Astrocyte of the spinal cord (primary cell): ENCODE measurements around the gene FOXE3.

Source experiments
- DNase-seq: peaks from one replicate; pipeline ENCODE4 v3.0.0; 2011; ENCODE audit warnings: low read depth, low spot score
- H3K4me3 ChIP-seq: 2 replicates; pipeline ENCODE4 v1.5.1; 2011; ENCODE audit warnings: low read depth, mild to moderate bottlenecking, low read length, moderate library complexity
- CTCF ChIP-seq: IDR thresholded peaks from 2 replicates; pipeline ENCODE4 v1.5.1; 2012; ENCODE audit warnings: low read depth, mild to moderate bottlenecking, low read length, inconsistent platforms
- in situ Hi-C: cut with HindIII; loops from 2 replicates; pipeline ENCODE4 v1.10.0; 2017; ENCODE audit warnings: low sequenced_read_pairs

The FOXE3 gene

DNA sequence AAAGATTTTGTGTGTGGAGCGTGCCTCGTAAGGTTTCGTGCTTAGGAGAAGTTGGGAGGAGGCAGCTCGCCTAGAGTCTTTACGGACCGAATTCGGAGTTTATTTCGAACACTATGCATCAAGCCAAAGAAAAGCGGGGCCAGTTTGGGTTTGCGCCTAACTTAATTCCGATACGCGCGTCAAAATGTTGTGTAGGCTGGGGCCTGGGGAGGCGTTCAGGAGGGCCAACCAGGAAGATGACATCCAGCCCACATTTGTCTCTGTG lies 28.1 kb downstream of the FOXE3 start:
- peak overlapping the region; percentile 10 for H3K4me3 ChIP-seq
- in situ Hi-C loops, result no loop called here
- DNase-seq, result no peak

DNA sequence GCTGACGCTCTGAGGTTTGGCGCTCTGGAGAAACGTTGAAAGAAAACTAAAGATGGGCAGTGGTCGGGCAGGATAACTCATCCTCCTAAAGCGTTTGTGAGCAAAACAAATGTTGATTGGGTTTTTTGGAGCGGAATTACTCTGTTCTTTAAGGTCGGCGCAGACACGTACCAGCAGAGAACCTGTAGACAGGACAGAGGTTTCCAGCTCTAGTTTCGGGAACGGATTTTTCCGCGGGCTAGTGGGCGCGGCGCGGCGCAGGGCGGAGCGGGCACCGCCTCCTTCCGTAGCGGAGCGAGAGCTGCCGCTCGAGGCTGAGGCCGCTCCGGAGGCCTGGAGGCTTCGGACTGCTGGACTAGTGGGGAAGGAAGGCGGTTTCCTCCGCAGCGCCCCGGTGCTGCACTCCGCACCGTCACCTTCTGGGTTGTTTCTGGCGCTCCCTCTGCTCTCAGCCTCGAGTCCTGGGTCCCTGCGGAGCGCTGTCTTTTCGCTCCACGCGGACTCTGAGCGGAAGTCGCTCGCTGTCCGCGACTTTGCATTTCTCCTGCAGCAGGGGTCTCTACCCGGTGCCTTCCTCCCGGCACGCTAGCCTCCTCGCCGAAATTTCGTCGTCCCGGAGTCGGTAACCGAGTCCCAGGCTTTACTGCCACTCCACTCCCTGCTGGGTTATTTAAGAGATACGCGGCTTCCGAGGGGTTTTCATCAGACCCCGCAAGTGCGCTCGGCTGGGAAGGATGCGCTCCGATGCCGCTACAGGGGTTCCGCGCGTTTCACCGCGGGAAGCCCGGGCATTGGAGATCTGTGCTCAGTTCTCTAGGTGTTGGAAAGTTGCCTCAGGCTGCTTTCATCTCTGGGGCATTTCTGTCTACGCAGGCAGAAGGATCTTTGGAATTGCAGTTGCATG lies 28.7 kb downstream of the FOXE3 start:
- no peak for DNase-seq
- peak overlapping the region; percentile 10 for H3K4me3 ChIP-seq
- in situ Hi-C loops, result no loop called here
- TF ChIP-seq CTCF, result no peak

More for the DNA sequence above, 28.1 kb downstream of the FOXE3 start:
- TF ChIP-seq CTCF, result no peak

DNA sequence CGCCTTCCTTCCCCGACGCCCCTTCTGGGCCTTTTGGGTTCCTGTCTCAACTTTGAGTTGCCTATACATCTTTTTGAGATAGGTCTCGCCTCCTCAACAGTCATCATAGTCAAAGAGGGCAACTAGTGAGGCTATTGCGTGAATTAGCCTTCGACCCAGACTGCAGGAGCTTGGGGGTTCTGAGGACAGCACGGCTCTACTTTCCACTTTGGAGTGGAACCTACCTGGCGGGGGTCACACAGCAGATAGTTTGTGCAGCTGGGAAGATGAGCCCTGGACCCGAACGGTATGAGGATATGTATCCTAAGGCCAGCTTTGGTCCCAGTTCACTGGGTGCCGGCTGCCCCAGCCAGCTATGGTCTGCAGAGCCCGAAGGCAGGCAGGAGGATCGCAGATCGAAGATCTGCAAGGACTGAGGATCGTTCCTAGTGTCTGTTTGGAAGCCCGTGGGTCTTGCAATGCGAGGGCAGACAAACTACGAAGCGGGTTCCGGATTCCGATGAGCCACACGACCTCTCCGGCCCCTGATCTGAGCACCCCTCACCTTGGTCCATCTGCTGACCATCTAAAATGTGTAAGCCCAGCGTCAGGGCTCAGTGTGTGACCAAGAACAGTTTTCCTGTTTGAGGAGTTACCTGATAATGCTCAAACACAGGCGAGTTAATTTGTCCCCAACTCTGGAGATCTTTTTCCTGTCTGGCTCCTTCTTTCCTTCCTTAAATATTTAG lies 29.9 kb downstream of the FOXE3 start:
- no peak for DNase-seq
- no peak overlapping the region for H3K4me3 ChIP-seq
- no peak for TF ChIP-seq CTCF
- in situ Hi-C loops, result no loop called here

DNA sequence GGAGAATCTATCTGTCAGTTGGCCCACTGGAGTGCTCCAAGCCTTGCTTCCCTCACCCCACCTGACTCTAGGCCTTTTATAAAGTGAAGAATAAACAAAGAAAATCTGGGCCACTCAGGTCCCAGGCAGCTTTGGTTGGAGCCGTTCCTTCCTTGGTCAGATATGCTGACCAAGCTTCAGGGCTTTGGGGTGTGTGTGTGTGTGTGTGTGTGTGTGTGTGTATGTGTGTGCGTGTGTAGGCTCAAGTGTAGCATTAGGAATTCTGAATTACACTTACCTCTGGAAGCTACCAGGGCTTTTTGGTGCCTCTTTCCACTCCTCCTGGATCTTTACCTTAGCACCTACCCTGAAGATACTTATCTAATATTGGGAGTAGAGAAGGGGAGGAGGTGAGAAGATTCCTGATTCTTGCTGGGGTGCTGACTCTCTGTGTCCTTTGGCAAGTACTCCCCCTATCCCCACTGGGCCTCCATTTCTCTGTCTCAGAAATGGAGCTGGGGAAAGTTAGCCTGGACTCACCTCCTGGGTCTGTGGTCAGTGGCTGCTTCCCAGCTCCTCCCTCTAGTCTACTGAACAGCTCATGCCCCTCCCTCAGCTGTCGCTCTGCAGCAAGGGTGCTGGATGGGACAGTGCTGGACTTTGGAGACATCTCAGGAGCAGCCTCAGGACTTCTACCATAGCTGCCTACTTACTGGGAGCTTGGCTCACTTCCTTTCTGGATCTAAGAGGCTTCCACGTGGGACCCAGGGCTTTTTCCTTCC lies 32.6 kb downstream of the FOXE3 start:
- no peak for DNase-seq
- no peak for TF ChIP-seq CTCF
- in situ Hi-C loops, result no loop called here
- no peak overlapping the region for H3K4me3 ChIP-seq

- in situ Hi-C loops, result no loop called here
- peak; percentile 49 for TF ChIP-seq CTCF
- no peak for DNase-seq
- no peak overlapping the region for H3K4me3 ChIP-seq
These were observed 33.9 kb downstream of the FOXE3 start for GRCh38 chr1:47449822-47450552.

DNA sequence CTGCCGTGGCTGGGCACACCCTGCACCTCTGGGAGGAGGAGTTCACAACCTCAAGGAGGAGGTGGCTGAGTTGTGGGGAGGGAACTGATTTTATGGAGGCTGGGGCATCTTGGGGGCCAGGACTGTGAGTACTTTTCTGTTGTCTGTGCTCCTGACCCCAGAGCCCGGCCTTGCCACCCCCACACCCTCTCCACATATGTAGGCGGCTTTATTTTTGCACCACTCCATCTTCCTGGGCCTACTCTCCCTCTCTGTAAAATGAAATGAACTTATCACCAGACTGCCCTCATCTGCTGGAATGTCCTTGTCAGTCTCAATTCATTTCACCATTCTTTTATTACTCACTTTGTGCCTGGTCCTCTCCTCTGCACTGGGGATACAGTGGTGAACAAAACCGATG lies 34.5 kb downstream of the FOXE3 start:
- no peak for TF ChIP-seq CTCF
- H3K4me3 ChIP-seq, result no peak overlapping the region
- DNase-seq, result no peak
- in situ Hi-C loops, result no loop called here
